GM19324 (cell line): ENCODE results near the gene SRRM1.
"Not testable (repeated sequence)": the region's sequence is repeated elsewhere in the genome, so short reads cannot be mapped to it uniquely, and the experiment has no call there.

Source experiments
- ATAC-seq: cut with Tn5 transposase; IDR thresholded peaks from one replicate; pipeline ENCODE4 v1.9.1; 2021; ENCODE audit warnings: mild to moderate bottlenecking, moderate library complexity; ENCODE audit not compliant: unreplicated experiment, low FRiP score

SRRM1 gene

GRCh38 chr1:24643363-24644099, 429 bp downstream of the SRRM1 start:
- peak; percentile 21 for ATAC-seq

DNA sequence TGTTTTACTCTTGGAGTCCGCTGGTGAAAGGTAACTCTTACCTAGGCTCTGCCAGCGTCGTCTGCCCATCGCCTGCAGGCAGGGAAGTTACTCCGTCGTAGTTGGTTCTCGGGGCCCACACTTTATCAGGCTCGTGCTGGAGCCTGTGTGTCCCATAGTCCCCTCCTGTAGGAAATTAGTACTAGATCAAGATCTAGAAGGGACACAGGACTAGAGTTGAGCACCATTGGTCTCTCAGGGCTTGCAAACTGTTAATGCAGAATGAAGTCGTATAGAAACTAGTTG, 940 bp downstream of the SRRM1 start:
- no peak for ATAC-seq

DNA sequence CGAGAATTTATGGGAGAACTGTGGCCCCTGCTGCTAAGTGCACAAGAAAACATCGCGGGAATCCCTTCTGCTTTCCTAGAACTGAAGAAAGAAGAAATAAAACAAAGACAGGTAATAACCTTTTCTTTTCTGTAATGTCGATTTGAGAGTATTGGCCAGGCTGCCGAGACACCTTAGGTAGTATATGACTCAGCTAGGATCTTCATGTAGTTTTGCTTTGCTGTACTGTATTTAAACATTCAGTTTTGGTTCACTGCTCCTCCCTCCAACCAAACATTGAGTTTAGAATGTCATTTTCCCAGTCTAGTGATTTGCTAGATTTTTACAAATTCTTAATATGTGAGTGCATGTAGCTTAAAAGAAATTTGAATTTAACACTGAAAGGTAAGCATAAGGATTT, 5.8 kb downstream of the SRRM1 start:
- no peak for ATAC-seq

GRCh38 chr1:24652382-24652781, 9.3 kb downstream of the SRRM1 start:
- no peak for ATAC-seq

GRCh38 chr1:24654010-24654409, 10.9 kb downstream of the SRRM1 start:
- ATAC-seq: no peak

GRCh38 chr1:24656046-24656445, 12.9 kb downstream of the SRRM1 start:
- no peak for ATAC-seq

- no peak for ATAC-seq
These were observed 14.7 kb downstream of the SRRM1 start for GRCh38 chr1:24657781-24658180.

DNA sequence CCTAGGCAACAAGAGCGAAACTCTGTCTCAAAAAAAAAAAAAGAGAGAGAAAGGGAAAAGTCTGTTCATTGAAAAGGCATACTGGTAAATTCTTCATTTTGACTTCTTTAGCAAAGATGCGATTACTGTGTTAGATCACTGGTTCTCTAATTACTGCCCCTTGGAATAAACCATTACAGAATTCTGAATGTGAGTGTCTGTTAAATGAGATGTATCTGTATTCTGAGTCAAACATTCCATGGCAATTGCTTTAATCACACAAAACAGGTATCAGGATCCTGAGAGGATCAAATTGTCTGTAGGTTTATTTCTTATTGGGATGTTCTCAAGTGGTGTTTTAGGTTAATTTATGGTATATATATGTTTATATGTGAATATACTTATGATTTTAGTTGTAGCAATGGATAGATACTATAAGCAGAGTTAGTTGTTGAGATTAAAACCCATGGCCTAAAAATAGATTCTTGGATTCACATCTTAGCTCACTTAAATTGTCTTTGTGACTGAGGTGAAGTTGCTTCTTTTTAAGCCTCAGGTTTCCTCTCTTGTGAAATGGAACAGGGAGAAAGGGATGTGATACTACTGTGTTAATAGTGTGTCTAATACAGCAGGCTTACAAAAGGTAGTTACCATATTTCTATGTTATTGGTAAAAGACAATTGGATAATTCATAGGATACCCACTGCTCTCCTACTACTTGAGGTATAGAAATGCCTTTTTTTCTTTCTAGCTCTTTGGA, 16.2 kb downstream of the SRRM1 start:
- ATAC-seq: no peak

- no peak for ATAC-seq
These were observed 17.0 kb downstream of the SRRM1 start for GRCh38 chr1:24659993-24660665.

GRCh38 chr1:24664507-24665033, 21.5 kb downstream of the SRRM1 start:
- ATAC-seq: no peak

DNA sequence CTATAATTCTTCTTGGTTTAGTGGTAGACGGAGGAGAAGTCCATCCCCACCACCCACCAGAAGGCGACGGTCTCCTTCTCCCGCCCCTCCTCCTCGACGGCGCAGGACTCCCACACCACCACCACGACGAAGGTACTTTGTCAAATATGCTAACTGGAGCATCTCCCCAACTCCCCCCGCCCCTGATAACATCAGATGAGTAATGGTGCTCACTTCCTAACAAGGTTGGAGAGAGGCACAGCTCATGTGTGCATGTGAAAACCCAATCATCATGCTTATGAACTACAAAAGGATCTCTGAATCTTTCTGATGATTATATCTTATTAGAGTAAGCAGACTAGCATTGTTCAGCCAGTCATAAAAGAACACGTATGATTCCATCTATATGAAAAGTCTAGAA, 23.7 kb downstream of the SRRM1 start:
- ATAC-seq: no peak

DNA sequence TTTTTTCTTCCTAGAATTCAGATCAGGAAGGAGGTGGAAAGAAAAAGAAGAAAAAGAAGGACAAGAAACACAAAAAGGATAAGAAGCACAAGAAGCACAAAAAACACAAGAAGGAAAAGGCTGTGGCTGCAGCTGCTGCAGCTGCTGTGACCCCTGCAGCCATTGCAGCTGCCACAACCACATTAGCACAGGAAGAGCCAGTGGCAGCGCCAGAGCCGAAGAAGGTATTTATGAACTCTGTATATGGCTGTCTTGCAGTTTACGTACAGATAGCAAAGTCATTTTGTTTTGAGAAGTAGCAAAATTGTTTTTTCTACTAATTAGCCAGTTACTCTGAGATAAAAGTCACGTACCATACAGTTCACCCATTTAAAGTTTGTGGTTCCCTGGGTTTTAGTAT, 28.3 kb downstream of the SRRM1 start:
- not testable (repeated sequence) for ATAC-seq

- not testable (repeated sequence) for ATAC-seq
These were observed 29.6 kb downstream of the SRRM1 start for GRCh38 chr1:24672686-24673085.

DNA sequence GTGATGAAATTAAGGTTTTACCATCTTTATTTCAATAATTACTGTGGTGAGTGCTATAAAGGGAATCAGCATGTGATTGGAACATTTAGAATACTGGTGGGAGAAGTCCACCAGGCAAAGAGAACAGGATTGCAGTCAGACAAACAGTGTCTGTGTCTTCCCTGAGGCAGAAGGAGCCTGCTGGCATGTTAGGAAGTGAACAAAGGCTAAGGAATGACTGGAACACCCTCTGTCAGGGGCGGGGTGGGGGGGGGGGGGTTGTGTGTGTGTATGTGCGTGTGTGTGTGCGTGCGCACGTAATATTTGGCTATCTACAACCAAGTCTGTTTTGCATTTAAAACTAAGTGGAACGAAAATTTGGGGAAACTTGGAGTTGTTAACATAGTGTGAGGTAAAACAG, 30.2 kb downstream of the SRRM1 start:
- no peak for ATAC-seq

DNA sequence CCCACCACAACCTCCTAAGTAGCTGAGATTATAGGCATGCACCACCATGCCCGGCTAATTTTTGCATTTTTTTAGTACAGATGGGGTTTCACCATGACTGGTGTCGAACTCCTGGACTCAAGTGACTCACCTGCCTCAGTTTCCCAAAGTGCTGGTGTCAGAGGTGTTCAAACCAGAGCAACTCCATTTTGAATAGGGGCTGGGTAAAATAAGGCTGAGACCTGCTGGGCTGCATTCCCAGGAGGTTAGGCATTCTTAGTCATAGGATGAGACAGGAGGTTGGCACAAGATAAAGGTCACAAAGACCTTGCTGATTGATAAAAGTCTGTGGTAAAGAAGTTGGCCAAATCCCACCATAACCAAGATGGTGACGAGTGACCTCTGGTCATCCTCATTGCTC, 35.3 kb downstream of the SRRM1 start:
- not testable (repeated sequence) for ATAC-seq

DNA sequence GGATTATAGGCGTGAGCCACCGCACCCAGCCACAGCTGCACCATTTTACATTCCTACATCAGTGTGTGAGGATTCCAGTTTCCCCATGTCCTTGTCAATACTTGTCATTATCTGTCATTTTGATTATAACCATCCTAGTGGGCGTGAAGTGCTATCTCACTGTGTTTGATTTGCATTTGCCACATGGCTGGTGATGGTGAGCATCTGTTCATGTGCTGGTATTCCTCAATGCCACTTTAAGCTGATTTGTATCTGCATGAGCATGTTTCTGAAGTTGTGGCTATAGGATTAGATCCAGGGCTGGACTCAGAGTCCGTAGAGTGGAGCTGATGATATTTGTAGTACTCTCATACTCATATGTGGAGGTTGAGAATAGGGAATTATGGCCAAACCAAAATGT, 36.6 kb downstream of the SRRM1 start:
- ATAC-seq: no peak

DNA sequence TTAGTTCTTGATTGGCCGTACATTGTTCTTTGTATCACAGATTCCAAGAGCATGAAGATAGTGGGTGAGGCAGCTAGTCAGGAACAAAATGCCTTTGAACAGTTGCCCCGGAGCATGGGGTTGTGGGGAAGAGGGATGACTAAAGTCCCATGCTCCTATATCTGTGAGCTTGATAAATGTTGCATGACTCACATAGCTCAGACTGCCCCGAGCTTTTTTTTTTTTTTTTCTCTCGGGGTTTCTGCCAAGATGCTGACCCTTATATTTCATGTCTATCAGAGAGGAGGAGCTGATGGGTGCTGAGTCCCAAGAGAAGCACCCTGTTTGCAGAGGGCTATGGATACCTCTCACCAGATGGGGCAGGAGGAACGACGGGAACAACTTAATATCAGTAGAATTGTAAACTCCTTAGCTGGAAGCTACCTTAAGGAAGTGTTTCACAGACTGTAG, 40.6 kb downstream of the SRRM1 start:
- no peak for ATAC-seq

DNA sequence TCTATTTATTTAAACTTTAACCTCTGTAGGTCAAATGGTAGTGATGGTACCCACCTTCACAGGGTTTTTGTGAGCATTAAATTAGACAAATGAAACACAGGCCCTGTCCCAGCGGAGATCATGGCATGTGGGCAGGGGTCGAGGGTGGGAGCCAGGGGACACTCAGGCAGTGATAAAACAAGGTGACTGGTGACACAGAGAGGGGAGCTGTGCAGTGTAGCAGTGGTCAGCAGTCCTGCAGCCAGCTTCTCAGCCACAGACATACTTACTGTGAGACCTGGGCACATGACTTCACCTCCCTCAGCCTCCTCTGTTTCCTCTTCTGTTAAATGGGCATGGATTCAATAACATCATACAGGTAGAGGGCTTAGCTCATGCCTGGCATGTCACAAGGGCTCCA, 44.9 kb downstream of the SRRM1 start:
- ATAC-seq: no peak

- ATAC-seq: no peak
These were observed 45.6 kb downstream of the SRRM1 start for GRCh38 chr1:24688621-24689195.

DNA sequence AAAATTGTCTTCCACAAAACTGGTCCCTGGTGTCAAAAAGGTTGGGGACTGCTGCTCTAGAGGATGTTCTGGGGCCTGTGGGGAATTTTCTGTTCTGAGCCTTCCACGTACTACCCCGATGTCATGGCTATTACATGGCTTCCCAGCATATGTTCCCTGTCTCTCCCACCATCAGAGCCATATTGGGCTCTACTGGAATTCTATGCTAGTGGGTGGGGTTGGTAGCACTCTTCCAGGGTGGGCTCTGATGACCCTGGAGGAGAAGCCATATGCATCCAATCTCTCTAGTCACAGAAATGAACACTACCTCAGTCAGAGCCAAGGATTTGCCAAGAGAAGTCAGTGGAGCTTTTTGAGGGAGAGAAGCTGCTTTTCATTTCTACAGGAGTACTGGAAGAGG, 47.9 kb downstream of the SRRM1 start:
- no peak for ATAC-seq

DNA sequence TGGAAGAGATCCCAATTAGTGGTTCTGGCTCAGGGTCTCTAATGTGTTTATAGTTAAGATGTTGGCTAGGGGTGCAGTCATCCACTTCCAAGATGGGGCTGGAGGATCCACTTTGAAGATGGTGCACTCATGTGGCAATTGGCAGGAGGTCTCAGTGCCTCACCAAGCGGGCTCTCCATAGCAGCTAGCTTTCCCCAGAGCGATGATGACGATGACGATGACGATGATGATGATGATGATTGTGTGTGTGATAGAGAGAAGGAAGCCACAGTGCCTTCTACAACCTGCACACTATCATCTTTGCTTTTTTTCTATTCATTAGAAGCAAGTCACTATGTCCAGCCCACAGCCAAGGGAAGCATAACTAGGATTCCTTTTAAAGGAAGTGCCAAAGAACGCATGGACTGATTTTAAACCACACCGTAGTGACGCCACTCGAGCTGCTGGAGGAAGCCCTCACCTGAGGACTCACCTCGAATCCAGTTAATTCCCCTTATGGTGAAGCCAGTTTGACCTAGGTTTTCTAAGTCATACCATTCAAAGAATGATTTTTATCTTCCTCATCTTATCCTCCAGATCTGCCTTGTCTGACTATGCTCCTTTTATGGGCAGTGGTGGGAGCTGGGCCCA, 49.4 kb downstream of the SRRM1 start:
- no peak for ATAC-seq
